Endothelial cell of umbilical vein (primary cell): ENCODE data around the gene NUDT4B. TPM values are rescaled to one million over a fixed set of nuclear protein-coding genes. Genes with fewer than 3 reads are reported as not detected.
"Not testable (repeated sequence)": the region's sequence is repeated elsewhere in the genome, so short reads cannot be mapped to it uniquely, and the experiment has no call there.

Source experiments
- BruUV-seq: library from RNA; stranded (reverse); fragments of 400-500 nt; replicated peaks from 2 replicates; lab custom pipeline; 2021; lab: Mats Ljungman, UMichigan
- CTCF ChIA-PET: fragments of 300-600, 350-600 bp; sonication (Branson Sonifier 250); formaldehyde crosslinking; loops from one replicate; lab custom pipeline; 2021; ENCODE audit warnings: antibody characterized with exemption, inconsistent platforms; lab: Charles Lee
- POLR2A ChIA-PET: fragments of 300-600, 350-600 bp; sonication (Branson Sonifier 250); formaldehyde crosslinking; loops from one replicate; lab custom pipeline; 2021; ENCODE audit warnings: antibody characterized with exemption, inconsistent platforms; lab: Charles Lee
- DNase-seq: peaks from one replicate; pipeline ENCODE4 v3.0.0-alpha.2; 2011; ENCODE audit warnings: low read depth, low spot score
- FAIRE-seq: peaks from 2 replicates; lab custom pipeline; 2011; peaks lifted over from hg19 to GRCh38; lab: Jason Lieb, UNC
- H2AFZ ChIP-seq: 2 replicates; pipeline ENCODE4 v1.6.0; 2012; ENCODE audit warnings: low read depth, low read length, control low read depth, inconsistent platforms
- H3K27ac ChIP-seq: 2 replicates; pipeline ENCODE4 v1.5.1; 2011; ENCODE audit warnings: low read depth, mild to moderate bottlenecking, control low read depth, low read length, moderate library complexity; ENCODE audit not compliant: insufficient read depth
- H3K27me3 ChIP-seq, 2 experiments: 2 replicates each; pipeline versions ENCODE4 v1.6.0 to v1.6.1; 2011; ENCODE audit warnings: low read length in 2 of 2, mixed read lengths in 1 of 2; ENCODE audit not compliant: control insufficient read depth in 2 of 2, insufficient read depth in 2 of 2
- H3K36me3 ChIP-seq, 2 experiments: 2 replicates in 1 of 2; 3 replicates in 1 of 2; pipeline ENCODE4 v1.5.1; 2011; ENCODE audit warnings: low read length in 2 of 2, mild to moderate bottlenecking in 1 of 2, moderate library complexity in 1 of 2; ENCODE audit not compliant: control insufficient read depth in 2 of 2, insufficient read depth in 2 of 2; ENCODE audit errors: extremely low read depth in 1 of 2
- H3K4me1 ChIP-seq: 3 replicates; pipeline ENCODE4 v1.5.1; 2011; ENCODE audit warnings: mild to moderate bottlenecking, low read length; ENCODE audit not compliant: control insufficient read depth, insufficient read depth; ENCODE audit errors: extremely low read depth
- H3K4me2 ChIP-seq: 2 replicates; pipeline ENCODE4 v1.6.1; 2011; ENCODE audit warnings: low read length, control low read depth, mixed read lengths; ENCODE audit not compliant: insufficient read depth
- H3K4me3 ChIP-seq, 3 experiments: fragments of 200-600 bp in 1 of 3; sonication (generic), shearing (Covaris generic) in 1 of 3; replicated peaks in 1 of 3; 2 replicates each; pipeline ENCODE4 v1.5.1; 2011 to 2016; ENCODE audit warnings: control low read depth in 3 of 3, low read length in 3 of 3, mild to moderate bottlenecking in 2 of 3, inconsistent platforms in 1 of 3, low read depth in 1 of 3, moderate library complexity in 1 of 3; ENCODE audit not compliant: insufficient read depth in 1 of 3
- H3K79me2 ChIP-seq: 2 replicates; pipeline ENCODE4 v1.6.0; 2012; ENCODE audit warnings: low read length, inconsistent platforms; ENCODE audit not compliant: control insufficient read depth, insufficient read depth
- H3K9ac ChIP-seq: replicated peaks from 2 replicates; pipeline ENCODE3; 2011; ENCODE audit warnings: low read length, control low read depth; ENCODE audit not compliant: insufficient read depth; ENCODE audit errors: extremely low read depth
- H3K9me1 ChIP-seq: replicated peaks from 3 replicates; pipeline ENCODE4 v1.6.0; 2011; ENCODE audit warnings: mild to moderate bottlenecking, low read length; ENCODE audit not compliant: control insufficient read depth, insufficient read depth; ENCODE audit errors: extremely low read depth
- H3K9me3 ChIP-seq: replicated peaks from 2 replicates; pipeline ENCODE4 v1.5.1; 2012; ENCODE audit warnings: low read length, inconsistent platforms; ENCODE audit not compliant: control insufficient read depth, insufficient read depth
- H4K20me1 ChIP-seq: replicated peaks from 2 replicates; pipeline ENCODE3; 2011; ENCODE audit warnings: mild to moderate bottlenecking, low read length; ENCODE audit not compliant: control insufficient read depth, insufficient read depth; ENCODE audit errors: extremely low read depth
- dilution Hi-C: fragments of 300-500 bp; cut with MboI; formaldehyde crosslinking; loops from one replicate; pipeline ENCODE4 v1.15.0; 2019; ENCODE audit warnings: low sequenced_read_pairs; ENCODE audit not compliant: extremely low pct_ligation_motif_present
- intact Hi-C: fragments of 100-400 bp; cut with micrococcal nuclease; formaldehyde crosslinking; loops from one replicate; pipeline ENCODE4 v1.10.0; 2022
- polyA plus RNA-seq, 4 experiments: library from polyadenylated mRNA; depleted of rRNA in 3 of 4; stranded (reverse) in 3 of 4; unstranded in 1 of 4; fragments of >200 nt; gene quantifications; 2 replicates each; pipeline versions ENCODE4 v1.2.1 to v1.2.3, GENCODE V29; 2011 to 2012; ENCODE audit warnings: missing spikeins in 1 of 4
- total RNA-seq: library from RNA; stranded (reverse); gene quantifications from 2 replicates; pipeline ENCODE4 v1.2.3, GENCODE V29; 2021

NUDT4B gene
- total and polyA plus RNA-seq, 2 donors (not counting 3 experiments of a cell fraction or from before 2014, with no cell fraction given): 39.0 TPM; not detected in 1

DNA sequence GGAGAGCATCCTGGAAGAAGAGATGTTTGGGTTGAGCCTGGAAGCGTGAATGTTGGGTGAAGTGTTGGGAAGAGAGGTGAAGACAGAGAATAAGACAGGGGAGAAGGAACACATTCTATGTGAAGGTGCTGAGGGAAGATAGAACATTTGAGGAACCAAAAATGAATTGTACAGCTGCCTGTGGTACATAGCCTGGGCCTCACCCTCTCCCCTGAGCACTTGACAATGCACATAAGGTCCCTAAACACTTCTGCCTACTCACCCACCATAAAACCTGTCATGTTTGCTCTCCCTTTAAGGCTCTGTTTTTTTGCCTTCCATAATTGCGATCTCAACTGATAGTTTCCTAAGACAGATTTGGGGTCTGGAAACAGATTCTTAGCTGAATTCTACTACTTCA is 25.8 kb upstream of the NUDT4B start:
- H3K79me2 ChIP-seq, H3K9ac ChIP-seq, intact Hi-C loops, H3K4me2 ChIP-seq, H3K27ac ChIP-seq, H3K4me3 ChIP-seq, H3K9me1 ChIP-seq, H4K20me1 ChIP-seq, POLR2A ChIA-PET, H3K9me3 ChIP-seq, H3K27me3 ChIP-seq, FAIRE-seq, BruUV-seq, H3K36me3 ChIP-seq, CTCF ChIA-PET, H3K4me1 ChIP-seq, dilution Hi-C loops, H2AFZ ChIP-seq, DNase-seq: not testable (repeated sequence)

DNA sequence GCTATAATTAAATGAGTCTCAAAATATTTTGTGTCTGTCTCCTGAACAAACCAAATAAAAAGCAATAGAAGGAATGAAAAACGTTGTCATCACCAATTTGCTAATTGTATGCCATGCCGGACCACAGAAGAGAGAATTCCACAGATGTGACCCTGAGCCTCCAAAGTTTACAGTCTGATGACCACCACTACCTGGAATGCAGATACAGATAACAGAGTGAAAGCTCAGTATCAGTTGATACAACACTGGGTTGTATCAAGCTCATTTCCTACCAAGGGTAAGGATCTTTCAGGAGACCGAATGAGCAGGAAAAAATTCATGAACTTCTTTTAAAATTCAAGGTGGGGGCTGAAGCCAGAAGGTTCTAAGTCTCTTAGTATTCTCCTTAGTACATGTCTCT is 25.1 kb upstream of the NUDT4B start:
- H3K4me1 ChIP-seq, H3K36me3 ChIP-seq, POLR2A ChIA-PET, intact Hi-C loops, CTCF ChIA-PET, FAIRE-seq, H3K9ac ChIP-seq, BruUV-seq, H3K27me3 ChIP-seq, H3K4me3 ChIP-seq, H3K9me1 ChIP-seq, H3K9me3 ChIP-seq, H4K20me1 ChIP-seq, DNase-seq, H3K79me2 ChIP-seq, dilution Hi-C loops, H3K27ac ChIP-seq, H2AFZ ChIP-seq, H3K4me2 ChIP-seq: not testable (repeated sequence)

DNA sequence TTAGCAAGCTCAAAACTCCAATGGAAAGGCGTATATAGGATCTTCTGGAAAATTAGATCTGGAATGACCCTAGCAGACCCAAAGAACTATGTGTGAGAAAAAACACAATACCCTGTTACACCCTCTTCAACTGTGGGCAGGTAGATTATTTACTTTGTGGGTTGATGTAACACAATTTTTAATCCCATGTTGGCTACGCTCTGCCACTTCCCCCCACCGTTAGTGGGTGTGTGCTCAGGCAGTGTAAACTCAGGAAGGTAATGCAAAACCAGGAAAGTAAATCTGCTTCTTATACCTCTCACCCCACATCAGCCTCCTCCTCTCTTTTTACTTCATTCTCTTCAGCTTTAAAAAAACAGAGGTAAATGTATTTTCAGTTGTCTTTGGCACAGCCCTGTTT is 23.7 kb upstream of the NUDT4B start:
- POLR2A ChIA-PET, H3K9me3 ChIP-seq, CTCF ChIA-PET, H2AFZ ChIP-seq, H3K27me3 ChIP-seq, FAIRE-seq, DNase-seq, intact Hi-C loops, BruUV-seq, H3K36me3 ChIP-seq, H3K4me2 ChIP-seq, H3K4me3 ChIP-seq, H3K79me2 ChIP-seq, H3K4me1 ChIP-seq, H3K27ac ChIP-seq, dilution Hi-C loops, H3K9ac ChIP-seq, H3K9me1 ChIP-seq, H4K20me1 ChIP-seq: not testable (repeated sequence)

DNA sequence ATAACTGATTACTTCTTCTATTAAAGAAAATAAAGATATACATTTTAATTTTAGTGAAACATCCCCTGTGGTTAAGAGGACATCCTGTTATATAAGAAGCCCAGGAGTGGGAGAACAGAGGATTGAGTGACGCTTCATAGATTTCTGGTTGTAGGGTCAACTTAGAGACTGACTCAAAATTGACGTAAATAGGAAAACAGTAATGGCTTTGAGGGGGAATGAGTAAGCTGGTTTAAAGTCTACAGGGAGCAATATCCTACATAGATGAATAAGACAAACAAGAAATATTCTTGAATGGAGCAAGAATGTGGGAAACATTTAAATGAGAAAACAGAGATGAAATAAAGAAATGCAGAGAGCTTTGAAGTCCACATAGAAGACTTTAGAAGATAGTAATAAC is 20.7 kb upstream of the NUDT4B start:
- dilution Hi-C loops, H3K4me2 ChIP-seq, H2AFZ ChIP-seq, H3K9me1 ChIP-seq, H3K4me1 ChIP-seq, H3K27ac ChIP-seq, FAIRE-seq, H3K4me3 ChIP-seq, DNase-seq, H3K27me3 ChIP-seq, POLR2A ChIA-PET, H3K9ac ChIP-seq, H4K20me1 ChIP-seq, BruUV-seq, H3K79me2 ChIP-seq, CTCF ChIA-PET, H3K36me3 ChIP-seq, intact Hi-C loops, H3K9me3 ChIP-seq: not testable (repeated sequence)
